PC-3 (cell line): ENCODE measurements around the gene ADORA1. TPM values are rescaled to one million over a fixed set of nuclear protein-coding genes. Genes with fewer than 3 reads are reported as not detected.

Source experiments
- ATAC-seq: fragments of 200-7000 bp; cut with Tn5 transposase; 2 replicates; pipeline ENCODE4 v1.9.1; 2020; ENCODE audit warnings: mild to moderate bottlenecking, moderate library complexity
- BruUV-seq: library from RNA; stranded (reverse); fragments of 400-500 nt; replicated peaks from 2 replicates; lab custom pipeline; 2021; lab: Mats Ljungman, UMichigan
- CTCF ChIA-PET: fragments of 300-600 bp; sonication (Branson Sonifier 250); formaldehyde crosslinking; loops from one replicate; lab custom pipeline; 2022; ENCODE audit warnings: antibody characterized with exemption; lab: Charles Lee
- POLR2A ChIA-PET: fragments of 300-600 bp; sonication (Branson Sonifier 250); formaldehyde crosslinking; loops from one replicate; lab custom pipeline; 2022; ENCODE audit warnings: antibody characterized with exemption; ENCODE audit not compliant: unreplicated experiment; lab: Charles Lee
- DNase-seq: peaks from one replicate; pipeline ENCODE4 v3.0.0-alpha.2; 2015
- H2AFZ ChIP-seq: fragments of 300-600 bp; sonication (generic); 2 replicates; pipeline ENCODE4 v1.6.0; 2016; ENCODE audit warnings: antibody characterized with exemption, low read length
- H3F3A ChIP-seq: fragments of 300-600 bp; sonication (generic); one replicate; pipeline ENCODE4 v1.6.0; 2017; ENCODE audit warnings: antibody characterized with exemption, low read length, control low read depth, mild to moderate bottlenecking; ENCODE audit not compliant: unreplicated experiment
- H3K27ac ChIP-seq: fragments of 300-600 bp; sonication (generic); 2 replicates; pipeline ENCODE4 v1.5.1; 2016; ENCODE audit warnings: mild to moderate bottlenecking, low read length
- H3K27me3 ChIP-seq: fragments of 300-600 bp; sonication (generic); 2 replicates; pipeline ENCODE4 v1.6.1; 2016; ENCODE audit warnings: low read length, mixed read lengths
- H3K36me3 ChIP-seq: fragments of 300-600 bp; sonication (generic); 2 replicates; pipeline ENCODE4 v1.6.1; 2016; ENCODE audit warnings: low read depth, mixed run types, low read length, mixed read lengths
- H3K4me1 ChIP-seq: fragments of 300-600 bp; sonication (generic); 2 replicates; pipeline ENCODE4 v1.5.1; 2016; ENCODE audit warnings: low read length; ENCODE audit not compliant: insufficient read depth
- H3K4me2 ChIP-seq: fragments of 300-600 bp; sonication (generic); 2 replicates; pipeline ENCODE4 v1.6.0; 2016; ENCODE audit warnings: low read length
- H3K4me3 ChIP-seq: fragments of 300-600 bp; sonication (generic); 2 replicates; pipeline ENCODE4 v1.5.1; 2016; ENCODE audit warnings: mild to moderate bottlenecking, low read length, mixed read lengths
- H3K79me2 ChIP-seq: fragments of 300-600 bp; sonication (generic); 2 replicates; pipeline ENCODE4 v1.6.1; 2017; ENCODE audit warnings: low read length, mixed read lengths
- H3K9ac ChIP-seq: fragments of 300-600 bp; sonication (generic); 2 replicates; pipeline ENCODE4 v1.6.0; 2016; ENCODE audit warnings: mild to moderate bottlenecking, low read length
- H3K9me2 ChIP-seq: fragments of 300-600 bp; sonication (generic); replicated peaks from 2 replicates; pipeline ENCODE4 v1.6.1; 2016; ENCODE audit warnings: mixed run types, low read length, mixed read lengths
- H3K9me3 ChIP-seq: fragments of 300-600 bp; sonication (generic); 2 replicates; pipeline ENCODE4 v1.6.1; 2016; ENCODE audit warnings: low read length, mixed read lengths
- H4K20me1 ChIP-seq: fragments of 300-600 bp; sonication (generic); 2 replicates; pipeline ENCODE4 v1.6.1; 2016; ENCODE audit warnings: low read length, mixed read lengths
- EZH2 ChIP-seq: fragments of 300-600 bp; sonication (generic); IDR thresholded peaks from one replicate; pipeline ENCODE4 v1.6.1; 2017; ENCODE audit warnings: antibody characterized with exemption, mild to moderate bottlenecking, low read length; ENCODE audit not compliant: unreplicated experiment
- EZH2phosphoT487 ChIP-seq: fragments of 300-600 bp; sonication (generic); IDR thresholded peaks from 2 replicates; pipeline ENCODE4 v1.6.1; 2018; ENCODE audit warnings: mild to moderate bottlenecking, antibody characterized with exemption, low read length, borderline replicate concordance
- intact Hi-C: fragments of 100-400 bp; cut with micrococcal nuclease; formaldehyde crosslinking; loops from 2 replicates; pipeline ENCODE4 v1.9.0; 2023
- total RNA-seq: library from RNA; depleted of rRNA; stranded (reverse); fragments of >200 nt; gene quantifications from 2 replicates; pipeline ENCODE4 v1.2.3, GENCODE V29; 2014
- TF ChIP-seq, protein P1 (sequence below): fragments of 300-600 bp; sonication (generic); conservative IDR thresholded peaks from 2 replicates; pipeline ENCODE4 v1.5.1; 2017; ENCODE audit warnings: antibody characterized with exemption, low read depth, mild to moderate bottlenecking, low read length

ADORA1 gene
- total RNA-seq, 1 experiment from 2014 or later, result 1.4 TPM

DNA sequence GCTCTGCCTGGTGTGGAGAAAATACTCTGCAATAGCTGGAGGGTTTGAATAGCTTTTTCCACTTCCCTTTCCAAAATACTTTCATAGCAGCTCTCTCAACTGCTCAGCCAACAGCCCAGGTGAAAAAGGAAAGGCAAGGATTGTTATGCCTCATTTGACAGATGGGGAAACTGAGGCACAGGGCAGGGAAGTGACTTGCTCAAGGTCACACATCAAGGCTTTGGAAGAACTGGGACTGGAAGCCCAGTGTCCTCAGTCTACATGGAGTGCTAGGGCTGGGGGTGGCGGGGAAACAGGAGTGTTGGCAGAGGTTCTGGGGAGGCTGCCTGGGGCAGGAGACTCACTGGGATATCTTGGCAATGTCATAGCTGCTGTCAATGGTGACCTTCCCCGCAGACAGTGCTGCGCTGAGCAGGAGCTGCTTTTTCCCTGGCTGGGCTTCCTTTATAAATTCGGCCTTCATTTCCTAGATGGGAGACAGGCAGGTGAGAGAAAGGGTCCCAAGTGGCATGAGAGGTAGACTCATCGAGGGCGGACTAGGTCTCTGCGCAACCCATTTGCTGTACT lies 54.9 kb downstream of the ADORA1 start:
- CTCF ChIA-PET, result interaction anchor here (0.7 kb wide), 1 partner anchor 141 kb away, joined by 4 read pairs; no protein-coding TSS in a partner anchor
- Histone ChIP-seq H3K27me3 (no peaks in the 10 kb centered on the region), H4K20me1 (no peaks in the 10 kb centered on the region), H3K9me2 (no peaks in the 10 kb centered on the region), H3K9ac (no peak overlapping the region), H3K27ac (no peak overlapping the region), H3F3A (no peaks in the 10 kb centered on the region), H2AFZ (no peak overlapping the region), H3K9me3 (no peaks in the 10 kb centered on the region), H3K4me1 (peaks cover 6% of the 10 kb centered on the region), H3K4me3 (no peak overlapping the region), H3K36me3 (no peaks in the 10 kb centered on the region), H3K4me2 (no peak overlapping the region), H3K79me2 (no peaks in the 10 kb centered on the region)
- POLR2A ChIA-PET, result no interaction called here
- intact Hi-C loops, result no loop called here
- TF ChIP-seq EZH2phosphoT487 (no peak), EZH2 (no peak)
- DNase-seq (no peak), ATAC-seq (no peak)
- BruUV-seq, result no TSS peak

DNA sequence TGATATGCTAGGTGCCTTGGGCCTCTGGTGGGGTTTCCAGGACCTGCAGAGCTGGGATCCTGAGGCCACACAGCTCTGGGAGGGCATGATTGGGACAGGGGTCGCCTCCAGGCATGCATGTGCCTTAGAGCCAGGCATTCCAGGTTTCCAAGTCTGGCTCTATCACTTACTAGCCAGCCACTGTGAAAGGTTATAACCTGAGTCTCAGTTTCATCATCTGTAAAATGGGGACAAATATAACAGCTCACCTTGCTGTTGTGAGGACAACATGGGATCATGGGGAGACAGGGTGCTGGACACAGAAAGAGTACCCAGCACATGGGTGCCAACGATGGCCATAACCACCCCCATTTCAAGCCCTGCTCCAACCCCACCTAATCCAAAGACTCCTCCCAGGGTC lies 56.3 kb downstream of the ADORA1 start:
- Histone ChIP-seq H3K9me2 (no peaks in the 10 kb centered on the region), H4K20me1 (no peaks in the 10 kb centered on the region), H3K36me3 (no peaks in the 10 kb centered on the region), H3K9me3 (no peaks in the 10 kb centered on the region), H3K4me1 (no peaks in the 10 kb centered on the region), H2AFZ (no peak overlapping the region), H3K79me2 (no peaks in the 10 kb centered on the region), H3K27me3 (peaks cover 10% of the 10 kb centered on the region; the same call in 1 of the 2 replicates), H3F3A (no peaks in the 10 kb centered on the region), H3K4me2 (no peak overlapping the region), H3K27ac (no peak overlapping the region), H3K4me3 (no peak overlapping the region), H3K9ac (no peak overlapping the region)
- no peak for DNase-seq
- TF ChIP-seq, protein P1, sequence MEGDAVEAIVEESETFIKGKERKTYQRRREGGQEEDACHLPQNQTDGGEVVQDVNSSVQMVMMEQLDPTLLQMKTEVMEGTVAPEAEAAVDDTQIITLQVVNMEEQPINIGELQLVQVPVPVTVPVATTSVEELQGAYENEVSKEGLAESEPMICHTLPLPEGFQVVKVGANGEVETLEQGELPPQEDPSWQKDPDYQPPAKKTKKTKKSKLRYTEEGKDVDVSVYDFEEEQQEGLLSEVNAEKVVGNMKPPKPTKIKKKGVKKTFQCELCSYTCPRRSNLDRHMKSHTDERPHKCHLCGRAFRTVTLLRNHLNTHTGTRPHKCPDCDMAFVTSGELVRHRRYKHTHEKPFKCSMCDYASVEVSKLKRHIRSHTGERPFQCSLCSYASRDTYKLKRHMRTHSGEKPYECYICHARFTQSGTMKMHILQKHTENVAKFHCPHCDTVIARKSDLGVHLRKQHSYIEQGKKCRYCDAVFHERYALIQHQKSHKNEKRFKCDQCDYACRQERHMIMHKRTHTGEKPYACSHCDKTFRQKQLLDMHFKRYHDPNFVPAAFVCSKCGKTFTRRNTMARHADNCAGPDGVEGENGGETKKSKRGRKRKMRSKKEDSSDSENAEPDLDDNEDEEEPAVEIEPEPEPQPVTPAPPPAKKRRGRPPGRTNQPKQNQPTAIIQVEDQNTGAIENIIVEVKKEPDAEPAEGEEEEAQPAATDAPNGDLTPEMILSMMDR, result no peak
- TF ChIP-seq EZH2, result no peak
- no peak for TF ChIP-seq EZH2phosphoT487
- no peak for ATAC-seq
- ChIA-PET CTCF (no interaction called here), POLR2A (no interaction called here)
- intact Hi-C loops, result no loop called here
- BruUV-seq, result no TSS peak

DNA sequence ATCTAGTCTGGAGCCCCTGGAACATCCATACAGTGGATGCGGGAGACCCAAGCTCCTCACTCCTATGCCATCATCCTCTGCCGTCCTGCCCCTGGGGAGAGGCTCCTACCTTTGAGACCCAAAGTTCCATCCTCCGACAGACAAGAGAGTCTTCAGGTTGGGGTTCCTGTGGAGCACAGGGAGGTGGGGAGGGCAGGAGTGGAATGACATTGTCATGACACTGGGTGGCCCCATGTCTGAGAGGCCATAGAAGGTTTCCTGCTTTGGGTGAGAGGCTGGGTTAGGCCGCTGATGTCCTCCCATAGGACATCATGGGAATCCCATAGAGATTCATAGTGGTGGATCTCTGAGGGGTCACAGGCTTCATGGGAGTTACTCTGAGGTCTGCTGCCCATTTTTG lies 56.9 kb downstream of the ADORA1 start:
- Histone ChIP-seq H3K9me2 (no peaks in the 10 kb centered on the region), H3K9me3 (no peaks in the 10 kb centered on the region), H3K4me1 (no peaks in the 10 kb centered on the region), H3K9ac (no peak overlapping the region), H3F3A (no peaks in the 10 kb centered on the region), H3K27ac (no peak overlapping the region), H3K79me2 (no peaks in the 10 kb centered on the region), H3K4me3 (no peak overlapping the region), H3K27me3 (peaks cover 14% of the 10 kb centered on the region; the same call in 1 of the 2 replicates), H3K36me3 (no peaks in the 10 kb centered on the region), H3K4me2 (no peak overlapping the region), H4K20me1 (no peaks in the 10 kb centered on the region), H2AFZ (no peak overlapping the region)
- ChIA-PET POLR2A (no interaction called here), CTCF (no interaction called here)
- ATAC-seq (no peak), DNase-seq (no peak)
- TF ChIP-seq EZH2phosphoT487, result no peak
- no peak for TF ChIP-seq EZH2
- TF ChIP-seq, protein P1, result no peak
- no TSS peak for BruUV-seq
- intact Hi-C loops, result no loop called here
